GM12874 (cell line): ENCODE results near the gene CLK4.

ENCODE experiments used
- TF ChIP-seq, protein P1 (sequence below): IDR thresholded peaks from 2 replicates; pipeline ENCODE4 v1.5.1; 2011; ENCODE audit warnings: low read depth, mild to moderate bottlenecking, control low read depth, low read length, moderate library complexity; ENCODE audit not compliant: insufficient read depth

CLK4 gene

DNA sequence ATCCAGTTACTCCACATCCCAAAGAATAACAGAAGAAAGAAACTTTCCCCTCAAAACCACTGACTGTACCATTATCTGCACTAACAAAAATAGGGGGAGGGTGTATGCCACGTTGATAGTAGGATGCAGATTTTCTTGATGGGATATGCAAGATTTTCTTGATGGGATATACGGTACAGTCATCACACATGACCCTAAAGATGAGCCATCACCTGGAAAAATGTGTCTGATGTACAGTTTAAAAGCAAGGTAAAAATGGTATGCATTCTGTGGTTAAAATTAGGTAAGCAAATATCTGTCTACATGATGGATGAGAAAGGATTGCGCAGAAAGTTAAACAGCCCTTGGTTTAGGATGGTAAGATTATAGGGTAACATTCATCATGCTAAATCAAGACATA lies 45.2 kb downstream of the CLK4 start:
- TF ChIP-seq, protein P1, sequence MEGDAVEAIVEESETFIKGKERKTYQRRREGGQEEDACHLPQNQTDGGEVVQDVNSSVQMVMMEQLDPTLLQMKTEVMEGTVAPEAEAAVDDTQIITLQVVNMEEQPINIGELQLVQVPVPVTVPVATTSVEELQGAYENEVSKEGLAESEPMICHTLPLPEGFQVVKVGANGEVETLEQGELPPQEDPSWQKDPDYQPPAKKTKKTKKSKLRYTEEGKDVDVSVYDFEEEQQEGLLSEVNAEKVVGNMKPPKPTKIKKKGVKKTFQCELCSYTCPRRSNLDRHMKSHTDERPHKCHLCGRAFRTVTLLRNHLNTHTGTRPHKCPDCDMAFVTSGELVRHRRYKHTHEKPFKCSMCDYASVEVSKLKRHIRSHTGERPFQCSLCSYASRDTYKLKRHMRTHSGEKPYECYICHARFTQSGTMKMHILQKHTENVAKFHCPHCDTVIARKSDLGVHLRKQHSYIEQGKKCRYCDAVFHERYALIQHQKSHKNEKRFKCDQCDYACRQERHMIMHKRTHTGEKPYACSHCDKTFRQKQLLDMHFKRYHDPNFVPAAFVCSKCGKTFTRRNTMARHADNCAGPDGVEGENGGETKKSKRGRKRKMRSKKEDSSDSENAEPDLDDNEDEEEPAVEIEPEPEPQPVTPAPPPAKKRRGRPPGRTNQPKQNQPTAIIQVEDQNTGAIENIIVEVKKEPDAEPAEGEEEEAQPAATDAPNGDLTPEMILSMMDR = no peak

DNA sequence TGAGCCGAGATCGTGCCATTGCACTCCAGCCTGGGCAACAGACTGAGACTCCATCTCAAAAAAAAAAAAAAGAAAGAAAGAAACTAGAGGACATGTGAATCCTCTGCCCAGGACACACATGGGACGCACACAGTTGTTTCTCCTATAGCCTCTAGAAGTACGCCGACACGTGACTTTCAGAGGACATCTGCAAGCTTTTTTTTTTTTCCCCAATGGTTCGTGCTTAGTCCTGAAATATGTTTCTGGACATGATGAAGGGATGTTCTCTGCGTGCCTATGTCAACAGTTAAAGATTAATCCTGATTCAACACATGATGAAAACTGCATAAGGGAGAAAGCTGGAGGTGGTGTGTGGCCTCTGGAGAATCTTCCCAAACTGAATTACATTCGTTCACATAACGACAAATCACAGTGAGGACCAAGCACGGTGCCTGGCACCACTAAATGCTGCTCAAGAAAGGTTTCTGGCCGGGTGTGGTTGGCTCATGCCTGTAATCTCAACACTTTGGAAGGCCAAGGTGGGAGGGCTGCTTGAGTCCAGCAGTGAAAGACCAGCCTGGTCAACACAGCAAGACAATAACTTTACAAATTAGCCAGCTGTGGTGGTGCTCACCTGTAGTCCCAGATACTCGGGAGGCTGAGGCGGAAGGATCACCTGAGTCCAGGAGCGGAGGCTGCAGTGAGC lies 46.4 kb downstream of the CLK4 start:
- TF ChIP-seq, protein P1 = no peak

DNA sequence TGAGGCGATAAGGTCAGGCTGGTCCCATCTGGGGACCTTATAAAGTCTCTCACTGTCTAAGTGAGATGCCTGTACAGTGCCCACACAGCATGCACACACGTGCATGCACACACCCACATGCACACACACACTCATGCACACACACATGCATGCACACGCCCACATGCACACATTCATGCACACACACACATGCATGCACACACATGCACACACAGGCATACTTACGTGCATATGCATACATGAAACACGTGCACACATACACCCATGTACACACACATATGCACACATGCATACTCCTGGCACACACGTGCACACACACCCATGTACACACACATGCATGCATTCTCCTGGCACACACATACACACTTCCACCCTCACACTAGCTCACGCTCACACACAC lies 48.9 kb downstream of the CLK4 start:
- TF ChIP-seq, protein P1 = no peak

DNA sequence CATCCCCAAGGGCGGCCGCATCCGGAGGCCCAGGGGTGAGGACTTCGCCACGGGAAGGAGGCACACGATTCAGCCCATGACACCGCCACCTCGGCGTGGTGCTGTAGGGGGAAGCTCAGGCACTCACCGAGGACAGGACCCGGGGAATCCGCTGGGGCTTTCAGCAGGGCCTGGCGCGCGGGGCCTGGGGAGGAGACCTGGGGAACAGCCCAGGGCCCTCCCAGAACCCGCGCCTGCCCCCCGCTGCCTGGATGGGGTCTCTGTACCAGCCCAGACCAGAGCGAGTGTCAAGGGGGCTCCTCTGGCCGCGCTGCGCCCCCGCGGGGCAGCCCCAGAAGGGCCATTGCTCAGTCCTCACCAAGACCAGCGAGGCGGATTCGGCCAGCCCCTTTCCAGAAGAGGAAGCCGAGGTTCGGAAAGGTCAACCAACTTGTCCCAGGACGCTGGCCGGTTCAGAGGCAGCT lies 49.4 kb downstream of the CLK4 start:
- TF ChIP-seq, protein P1 = no peak

DNA sequence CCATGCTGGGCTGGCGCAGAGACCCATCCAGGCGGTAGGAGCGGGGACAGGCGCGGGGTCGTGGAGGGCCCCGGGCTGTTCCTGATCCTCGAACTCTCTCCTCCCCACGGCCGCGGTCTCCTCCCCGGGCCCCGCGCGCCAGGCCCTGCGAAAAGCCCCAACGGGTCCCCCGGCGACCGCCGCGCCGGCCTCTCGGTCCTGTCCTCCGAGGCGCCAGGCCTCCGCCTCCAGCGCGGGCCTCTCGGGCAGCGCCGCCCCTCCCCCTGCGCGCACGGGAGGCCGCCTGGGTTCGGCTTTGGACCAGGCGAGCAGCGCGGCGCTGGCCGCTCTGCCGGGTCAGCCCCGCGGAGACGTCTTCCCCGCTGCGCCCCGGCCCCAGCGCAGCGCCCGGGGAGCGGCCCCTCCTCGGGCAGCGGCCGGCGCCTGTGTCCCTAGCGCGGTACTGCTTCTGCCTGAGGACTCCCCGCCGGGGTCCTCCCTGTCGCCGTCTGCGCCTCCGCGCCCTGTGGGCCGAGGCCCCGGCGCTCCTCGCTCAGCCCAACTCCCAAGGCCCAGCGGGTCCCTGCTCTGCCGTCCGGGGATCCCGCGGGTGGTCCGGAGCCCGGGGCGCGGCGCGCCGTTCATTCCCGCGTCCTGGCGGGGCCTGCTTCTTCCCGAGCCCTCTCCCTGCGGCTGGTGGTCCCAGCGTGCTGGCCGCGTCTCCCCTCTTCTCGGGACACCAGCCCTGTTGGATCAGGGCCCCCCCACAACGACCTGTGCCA lies 50.1 kb downstream of the CLK4 start:
- TF ChIP-seq, protein P1 = no peak

DNA sequence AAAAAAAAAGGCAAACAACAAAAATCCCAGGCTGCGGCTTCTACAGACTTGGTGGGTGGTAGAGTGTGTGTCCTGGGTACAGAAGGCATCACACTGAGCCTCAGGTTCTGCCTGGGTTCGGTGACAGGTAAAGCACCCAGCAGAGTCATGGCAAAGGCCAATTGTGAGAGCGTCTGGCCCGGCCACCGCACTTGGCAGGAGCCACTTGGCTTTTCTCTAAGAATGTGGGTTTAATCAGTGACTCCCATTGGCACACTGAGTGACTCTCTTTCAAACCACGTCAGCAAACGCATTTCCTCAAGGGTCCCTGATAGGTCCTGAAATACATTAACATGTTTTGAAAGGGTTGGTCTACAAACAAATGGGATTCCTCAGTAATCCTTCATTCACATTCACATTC lies 53.6 kb downstream of the CLK4 start:
- TF ChIP-seq, protein P1 = no peak

DNA sequence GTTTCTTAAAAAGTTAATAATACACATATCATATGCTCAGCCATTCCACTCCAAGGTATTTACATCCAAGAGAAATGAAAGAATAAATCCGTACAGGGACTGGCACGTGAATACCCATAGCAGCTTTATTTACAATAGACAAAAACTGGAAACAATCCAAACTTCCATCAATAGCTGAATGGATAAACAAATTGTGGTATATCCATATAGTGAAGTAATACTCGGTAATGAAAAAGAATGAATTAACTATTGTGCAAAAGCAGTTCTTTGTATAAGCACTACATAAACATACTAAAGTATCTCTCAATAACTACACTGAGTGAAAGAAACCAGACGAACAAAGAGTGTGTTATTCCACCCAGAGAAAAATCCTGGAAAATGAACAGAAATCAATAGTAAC lies 54.2 kb downstream of the CLK4 start:
- TF ChIP-seq, protein P1 = no peak
